Occipital lobe (tissue), 2 donors: ENCODE results near the gene PICALM. TPM values are rescaled to one million over a fixed set of nuclear protein-coding genes. Genes with fewer than 3 reads are reported as not detected.

Source experiments
- DNase-seq: peaks from one replicate; lab custom pipeline; 2025; lab: John Stamatoyannopoulos, UW
- total RNA-seq: library from RNA; depleted of rRNA; stranded (reverse); fragments of >200 nt; gene quantifications from one replicate; pipeline ENCODE4 v1.2.3, GENCODE V29; 2014

The PICALM gene
- total RNA-seq, 1 donor from 2014 or later, result 1,141 TPM

DNA sequence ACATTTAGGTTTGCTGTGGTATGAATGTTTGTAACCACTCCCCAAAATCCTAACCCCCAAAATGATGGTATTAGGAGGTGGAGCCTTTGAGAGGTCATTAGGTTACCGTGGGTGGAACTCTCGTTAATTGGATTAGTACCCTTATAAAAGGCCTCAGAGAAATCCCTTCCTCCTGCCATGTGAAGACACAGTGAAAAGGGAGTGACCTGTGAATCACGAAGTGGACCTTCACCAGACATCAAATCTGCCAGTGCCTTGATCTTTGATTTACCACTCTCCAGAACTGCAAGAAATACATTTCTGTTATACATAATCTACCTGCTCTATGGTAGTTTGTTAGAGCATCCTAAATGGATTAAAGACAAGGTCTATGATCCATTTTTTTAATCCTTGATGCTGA, 12.6 kb upstream of the PICALM start:
- DNase-seq, result no peak

DNA sequence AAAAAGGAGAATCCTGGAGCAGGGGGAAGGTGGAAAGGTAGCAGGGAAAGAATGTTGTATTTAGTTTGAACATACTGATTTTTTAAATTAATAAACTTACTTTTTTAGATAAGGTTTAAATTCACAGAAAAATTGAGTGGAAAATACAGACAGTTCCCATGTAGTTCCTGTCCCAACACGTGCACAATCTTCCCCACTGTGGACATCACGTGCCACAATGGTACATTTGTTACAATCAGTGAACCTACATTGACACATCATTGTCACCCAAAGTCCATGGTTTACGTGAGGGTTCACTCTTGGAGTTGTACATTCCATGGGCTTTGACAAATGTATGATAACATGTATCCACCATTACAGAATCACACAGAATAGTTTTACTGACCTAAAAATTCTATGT, 10.5 kb upstream of the PICALM start:
- DNase-seq, result no peak

- DNase-seq, result no peak
These were observed 5.1 kb upstream of the PICALM start for GRCh38 chr11:86073948-86074347.

DNA sequence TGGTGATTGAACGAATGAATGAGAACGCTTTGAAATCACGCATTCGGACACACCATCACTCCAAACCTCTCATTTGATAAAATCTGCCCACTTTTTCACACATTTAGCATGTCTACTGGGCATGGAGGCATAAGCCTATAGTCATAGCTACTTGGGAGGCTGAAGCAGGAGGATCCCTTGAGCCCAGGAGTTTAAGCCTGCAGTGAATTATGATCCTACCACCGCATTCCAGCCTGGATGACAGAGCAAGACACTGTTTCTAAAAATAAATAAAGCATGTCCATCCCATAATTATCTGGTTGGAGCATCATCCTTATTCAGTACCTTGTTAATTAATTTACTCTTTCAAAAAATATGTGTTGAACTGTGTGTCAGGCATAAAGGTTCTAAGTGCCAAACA, 3.3 kb upstream of the PICALM start:
- no peak for DNase-seq

GRCh38 chr11:86070142-86071056, 1.5 kb upstream of the PICALM start:
- DNase-seq, result no peak

GRCh38 chr11:86069408-86070101, 671 bp upstream of the PICALM start:
- no peak for DNase-seq

DNA sequence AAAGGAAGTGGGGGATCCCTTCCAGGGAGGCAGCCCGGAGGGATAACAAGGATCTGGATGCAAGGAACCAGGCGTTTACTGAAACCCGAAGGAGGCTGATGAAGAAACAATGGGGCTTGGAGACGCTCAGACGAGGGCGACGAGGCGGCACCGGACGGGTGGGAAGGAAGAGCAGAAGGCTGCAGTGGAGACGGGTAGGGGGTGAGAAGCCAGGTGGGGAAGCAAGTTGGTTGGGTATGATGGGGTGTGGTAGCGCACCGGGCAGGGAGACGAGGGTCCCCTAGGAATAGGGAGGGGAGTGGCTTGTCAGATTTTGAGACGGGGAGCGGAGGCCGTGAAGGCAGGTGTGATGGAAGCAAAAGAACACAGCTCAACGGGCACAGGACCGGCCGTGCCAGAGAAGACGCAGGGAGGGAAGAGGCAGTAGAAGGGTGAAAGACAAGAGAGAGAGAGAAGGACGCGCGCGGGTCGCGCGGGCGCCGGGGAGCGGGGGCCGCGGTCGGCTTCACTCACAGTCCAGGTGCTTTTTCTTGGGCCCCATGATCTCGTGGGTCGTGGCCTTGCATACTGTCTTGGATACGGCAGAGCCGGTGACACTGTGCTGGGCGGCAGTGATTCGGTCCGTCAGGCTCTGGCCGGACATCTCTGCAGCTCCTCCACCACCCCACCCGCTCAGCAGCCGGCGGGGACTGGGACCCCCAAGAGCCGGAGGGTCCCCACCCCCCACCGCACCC, 579 bp downstream of the PICALM start:
- DNase-seq, result peak; percentile 47

DNA sequence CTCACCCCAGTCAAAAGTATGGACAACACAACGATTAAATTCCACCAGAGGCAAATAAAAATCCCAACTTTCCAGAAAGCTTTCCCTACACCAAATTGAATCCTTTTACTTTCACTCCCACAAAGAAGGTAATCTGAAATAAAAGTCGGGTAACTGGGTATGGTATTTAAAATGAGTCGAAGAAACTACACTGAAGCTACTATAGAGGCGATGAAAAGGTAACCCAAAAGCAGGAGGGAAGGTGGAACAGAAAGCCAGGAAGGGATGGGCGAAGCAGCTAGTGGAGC, 1.1 kb downstream of the PICALM start:
- DNase-seq, result no peak

GRCh38 chr11:86067009-86067850, 1.7 kb downstream of the PICALM start:
- DNase-seq, result no peak

DNA sequence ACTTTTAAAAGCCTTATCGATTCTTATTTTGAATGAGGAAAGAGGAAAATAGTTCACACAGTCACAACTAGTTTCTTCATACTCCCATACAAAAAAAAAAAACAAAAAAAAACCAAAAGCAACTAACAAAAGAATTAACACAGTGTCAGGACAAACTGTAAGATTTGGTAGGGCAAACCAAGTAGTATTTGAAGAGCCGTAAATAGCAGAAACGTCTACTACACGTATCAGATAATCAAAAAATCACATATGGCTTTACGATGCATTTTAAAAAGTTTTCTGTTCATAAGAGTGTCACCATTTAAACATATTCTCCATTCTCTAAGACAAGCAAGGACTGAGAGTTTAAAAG, 2.3 kb downstream of the PICALM start:
- DNase-seq, result no peak

GRCh38 chr11:86066033-86066432, 2.9 kb downstream of the PICALM start:
- no peak for DNase-seq

DNA sequence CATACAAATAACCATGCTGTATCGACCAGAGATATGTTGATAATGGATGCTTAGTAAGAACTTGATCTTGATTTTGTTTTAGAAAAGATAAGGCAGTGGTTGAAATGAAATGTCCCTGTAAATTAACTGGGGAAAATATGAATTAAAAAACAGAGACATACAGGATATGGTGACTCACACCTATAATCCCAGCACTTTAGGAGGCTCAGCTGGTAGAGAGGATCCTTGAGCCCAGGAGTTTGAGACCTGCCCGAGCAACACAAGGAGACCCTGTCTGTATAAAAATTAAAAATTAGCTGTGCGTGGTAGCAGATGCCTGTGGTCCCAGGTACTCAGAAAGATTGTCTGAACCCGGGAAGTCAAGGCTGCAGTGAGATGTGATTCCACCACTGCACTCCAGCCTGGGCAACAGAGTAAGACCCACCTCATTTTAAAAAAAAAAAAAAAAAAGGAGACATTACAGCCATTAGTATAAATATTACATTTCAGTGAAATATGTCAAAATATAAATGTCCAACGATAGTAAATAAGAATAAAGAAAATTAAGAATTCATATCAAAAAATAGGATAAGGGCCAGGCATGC, 4.6 kb downstream of the PICALM start:
- no peak for DNase-seq

DNA sequence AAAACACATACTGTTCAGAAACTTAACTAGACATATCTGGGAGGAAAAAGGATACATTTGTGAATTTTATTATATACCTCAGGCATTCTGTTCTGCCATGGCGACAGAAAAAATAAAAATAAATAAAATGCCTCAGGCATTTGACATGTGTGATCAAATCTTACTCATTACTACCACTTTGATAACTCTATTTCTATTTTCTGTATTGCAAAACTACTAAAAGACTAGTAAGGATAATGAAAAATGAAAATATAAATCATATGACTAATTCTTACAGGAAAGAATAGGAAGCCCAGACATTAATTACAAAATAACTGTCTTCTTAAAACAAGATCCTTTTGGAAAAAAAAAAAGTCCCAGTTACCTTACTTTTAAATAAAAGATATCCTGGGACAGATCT, 5.3 kb downstream of the PICALM start:
- DNase-seq, result no peak

DNA sequence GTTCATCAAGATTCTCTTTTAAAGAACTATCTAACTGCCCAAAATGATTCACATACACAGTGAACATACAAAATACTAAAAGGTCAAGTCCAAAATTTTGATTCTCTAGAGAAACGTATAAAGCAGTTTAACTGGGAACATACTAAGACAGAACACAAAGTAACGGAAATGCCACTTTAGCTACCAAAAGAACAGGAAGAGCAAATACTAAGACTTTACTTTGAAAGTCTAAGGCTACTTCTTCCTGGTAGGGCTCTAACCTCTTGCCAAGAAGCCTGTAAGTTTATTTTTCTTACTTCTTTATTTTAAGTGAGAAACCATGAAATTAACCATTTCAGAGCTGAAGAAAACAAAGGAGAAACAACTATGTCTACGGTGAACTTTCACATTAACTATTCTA, 6.2 kb downstream of the PICALM start:
- no peak for DNase-seq

DNA sequence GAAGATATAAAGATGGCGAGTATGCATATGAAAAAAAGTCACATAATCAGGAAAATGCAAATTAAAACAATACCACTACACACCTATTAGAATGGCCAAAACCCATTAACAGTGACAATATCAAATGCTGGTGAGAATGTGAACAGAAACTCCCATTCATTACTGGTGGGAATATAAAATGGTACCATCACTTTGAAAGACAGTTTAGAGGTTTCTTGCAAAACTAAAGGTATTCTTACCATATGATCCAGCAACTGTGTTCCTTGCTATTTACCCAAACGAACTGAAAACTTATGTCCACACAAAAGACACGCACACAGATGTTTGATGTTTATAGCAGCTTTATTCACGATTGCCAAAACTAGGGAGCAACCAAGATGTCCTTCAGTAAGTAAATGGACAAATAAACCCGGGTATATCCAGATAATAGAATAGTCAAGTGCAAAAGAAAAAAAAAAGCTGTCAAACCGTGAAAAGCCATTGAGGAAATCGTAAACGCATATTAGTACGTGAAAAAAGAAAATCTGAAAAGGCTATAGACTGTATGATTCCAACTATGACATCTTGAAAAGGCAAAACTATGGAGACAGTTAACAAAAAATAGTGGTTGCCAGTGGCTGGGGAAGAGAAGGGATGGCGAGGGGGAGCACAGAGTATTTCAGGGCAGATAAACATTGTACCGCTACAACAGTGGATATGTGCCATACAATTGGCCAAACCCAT, 7.2 kb downstream of the PICALM start:
- no peak for DNase-seq

DNA sequence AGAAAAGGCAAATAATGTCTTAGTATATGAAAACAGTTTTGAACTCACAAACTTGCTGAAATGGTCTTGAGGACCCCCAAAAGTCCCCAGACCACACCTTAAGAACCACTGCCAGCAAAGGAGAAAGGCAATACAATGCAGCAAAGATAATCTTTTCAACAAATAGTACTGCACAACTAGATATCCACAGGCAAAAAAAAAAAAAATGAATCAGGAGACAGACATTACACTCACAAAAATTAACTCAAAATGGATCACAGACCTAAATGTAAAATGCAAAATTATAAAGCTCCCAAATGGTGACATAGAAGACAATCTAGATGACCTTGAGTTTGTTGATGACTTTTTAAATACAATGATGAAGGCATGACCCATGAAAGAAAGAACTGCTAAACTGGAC, 8.3 kb downstream of the PICALM start:
- DNase-seq, result no peak

GRCh38 chr11:86058360-86058759, 10.5 kb downstream of the PICALM start:
- DNase-seq, result no peak

- no peak for DNase-seq
These were observed 12.5 kb downstream of the PICALM start for GRCh38 chr11:86056351-86056854.

- DNase-seq, result no peak
These were observed 15.9 kb downstream of the PICALM start for GRCh38 chr11:86052693-86053641.
